Renal cortical epithelial cell (primary cell): ENCODE results near the gene ATP6V0E2. TPM values are rescaled to one million over a fixed set of nuclear protein-coding genes. Genes with fewer than 3 reads are reported as not detected.

Source experiments
- DNase-seq: peaks from one replicate; pipeline ENCODE4 v3.0.0-alpha.2; 2011; ENCODE audit warnings: low read depth
- total RNA-seq: library from RNA; depleted of rRNA; stranded (reverse); fragments of >200 nt; gene quantifications from 2 replicates; pipeline ENCODE4 v1.2.3, GENCODE V29; 2014

The ATP6V0E2 gene
- total RNA-seq, 1 donor from 2014 or later = 15.9 TPM

GRCh38 chr7:149864023-149864422 is 9.7 kb upstream of the ATP6V0E2 start:
- DNase-seq = no peak

GRCh38 chr7:149864751-149865150 is 9.0 kb upstream of the ATP6V0E2 start:
- DNase-seq = no peak

- no peak for DNase-seq
These were observed 8.3 kb upstream of the ATP6V0E2 start for GRCh38 chr7:149865437-149865836.

GRCh38 chr7:149866139-149866778 is 7.5 kb upstream of the ATP6V0E2 start:
- no peak for DNase-seq

- no peak for DNase-seq
These were observed 6.9 kb upstream of the ATP6V0E2 start for GRCh38 chr7:149866779-149867447.

- DNase-seq = no peak
These were observed 5.8 kb upstream of the ATP6V0E2 start for GRCh38 chr7:149867762-149868622.

- DNase-seq = no peak
These were observed 5.0 kb upstream of the ATP6V0E2 start for GRCh38 chr7:149868623-149869290.

GRCh38 chr7:149869291-149869650 is 4.5 kb upstream of the ATP6V0E2 start:
- DNase-seq = no peak

- no peak for DNase-seq
These were observed 3.9 kb upstream of the ATP6V0E2 start for GRCh38 chr7:149869867-149870266.

- DNase-seq = no peak
These were observed 3.5 kb upstream of the ATP6V0E2 start for GRCh38 chr7:149870274-149870673.

GRCh38 chr7:149870701-149871483 is 2.9 kb upstream of the ATP6V0E2 start:
- no peak for DNase-seq

- DNase-seq = no peak
These were observed 2.2 kb upstream of the ATP6V0E2 start for GRCh38 chr7:149871576-149871975.

- DNase-seq = peak; percentile 68
These were observed 1.2 kb upstream of the ATP6V0E2 start for GRCh38 chr7:149872419-149873073.

- no peak for DNase-seq
These were observed 338 bp downstream of the ATP6V0E2 start for GRCh38 chr7:149873970-149874643.

- DNase-seq = no peak
These were observed 867 bp downstream of the ATP6V0E2 start for GRCh38 chr7:149874644-149875028.

GRCh38 chr7:149875396-149875795 is 1.6 kb downstream of the ATP6V0E2 start:
- DNase-seq = no peak

GRCh38 chr7:149877890-149878522 is 4.2 kb downstream of the ATP6V0E2 start:
- no peak for DNase-seq

GRCh38 chr7:149878523-149878921 is 4.8 kb downstream of the ATP6V0E2 start:
- DNase-seq = no peak

GRCh38 chr7:149879271-149879743 is 5.5 kb downstream of the ATP6V0E2 start:
- no peak for DNase-seq
